GM12801 (cell line): ENCODE measurements around the gene IL24.

Source experiments
- TF ChIP-seq, protein P1 (sequence below): IDR thresholded peaks from one replicate; pipeline ENCODE4 v1.5.1; 2011; ENCODE audit warnings: control low read depth; ENCODE audit not compliant: insufficient read length; ENCODE audit errors: extremely low read depth

IL24 gene

GRCh38 chr1:206935491-206936067 is 38.3 kb downstream of the IL24 start:
- TF ChIP-seq, protein P1, sequence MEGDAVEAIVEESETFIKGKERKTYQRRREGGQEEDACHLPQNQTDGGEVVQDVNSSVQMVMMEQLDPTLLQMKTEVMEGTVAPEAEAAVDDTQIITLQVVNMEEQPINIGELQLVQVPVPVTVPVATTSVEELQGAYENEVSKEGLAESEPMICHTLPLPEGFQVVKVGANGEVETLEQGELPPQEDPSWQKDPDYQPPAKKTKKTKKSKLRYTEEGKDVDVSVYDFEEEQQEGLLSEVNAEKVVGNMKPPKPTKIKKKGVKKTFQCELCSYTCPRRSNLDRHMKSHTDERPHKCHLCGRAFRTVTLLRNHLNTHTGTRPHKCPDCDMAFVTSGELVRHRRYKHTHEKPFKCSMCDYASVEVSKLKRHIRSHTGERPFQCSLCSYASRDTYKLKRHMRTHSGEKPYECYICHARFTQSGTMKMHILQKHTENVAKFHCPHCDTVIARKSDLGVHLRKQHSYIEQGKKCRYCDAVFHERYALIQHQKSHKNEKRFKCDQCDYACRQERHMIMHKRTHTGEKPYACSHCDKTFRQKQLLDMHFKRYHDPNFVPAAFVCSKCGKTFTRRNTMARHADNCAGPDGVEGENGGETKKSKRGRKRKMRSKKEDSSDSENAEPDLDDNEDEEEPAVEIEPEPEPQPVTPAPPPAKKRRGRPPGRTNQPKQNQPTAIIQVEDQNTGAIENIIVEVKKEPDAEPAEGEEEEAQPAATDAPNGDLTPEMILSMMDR, result no peak

- TF ChIP-seq, protein P1, result no peak
These were observed 40.2 kb downstream of the IL24 start for GRCh38 chr1:206937425-206937824.

- TF ChIP-seq, protein P1, result no peak
These were observed 41.9 kb downstream of the IL24 start for GRCh38 chr1:206939131-206939530.

DNA sequence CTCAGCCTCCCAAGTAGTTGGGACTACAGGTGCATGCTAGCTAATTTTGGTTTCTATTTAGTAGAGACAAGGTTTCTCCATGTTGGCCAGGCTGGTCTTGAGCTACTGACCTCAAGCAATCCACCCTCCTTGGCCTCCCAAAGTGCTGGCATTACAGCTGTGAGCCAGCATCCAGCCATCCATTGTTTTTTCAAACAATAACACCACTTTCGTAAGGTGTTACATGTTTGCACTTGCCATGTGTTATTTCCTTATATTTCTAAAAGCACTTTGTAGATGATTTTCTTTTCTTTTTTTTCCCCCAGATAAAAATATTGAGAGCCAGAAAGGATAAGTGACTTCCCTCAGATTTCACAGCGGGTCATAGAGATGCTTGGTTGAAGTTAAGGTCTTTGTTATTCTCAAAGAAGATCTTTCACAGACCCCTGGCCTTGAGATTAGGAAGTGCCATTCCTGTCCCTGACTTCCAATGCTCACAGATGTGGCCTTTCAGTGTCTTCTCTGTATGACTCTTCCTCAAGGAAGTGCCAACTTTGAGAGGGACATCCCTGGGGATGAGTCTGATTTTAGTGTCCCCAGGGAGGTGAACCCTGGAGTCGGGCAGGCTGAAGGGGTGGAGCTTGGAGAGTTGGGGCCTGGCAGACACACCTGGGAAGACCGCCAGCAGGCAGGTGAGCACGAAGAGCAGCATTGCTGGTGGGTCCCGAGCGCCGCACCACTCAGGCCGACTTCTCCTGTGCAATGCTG is 42.8 kb downstream of the IL24 start:
- TF ChIP-seq, protein P1, result no peak

GRCh38 chr1:206940588-206940936 is 43.3 kb downstream of the IL24 start:
- TF ChIP-seq, protein P1, result no peak

GRCh38 chr1:206941766-206942418 is 44.6 kb downstream of the IL24 start:
- TF ChIP-seq, protein P1, result no peak

- TF ChIP-seq, protein P1, result no peak
These were observed 47.5 kb downstream of the IL24 start for GRCh38 chr1:206944703-206945102.
